ENCODE results near the gene BYSL.

BYSL gene

DNA sequence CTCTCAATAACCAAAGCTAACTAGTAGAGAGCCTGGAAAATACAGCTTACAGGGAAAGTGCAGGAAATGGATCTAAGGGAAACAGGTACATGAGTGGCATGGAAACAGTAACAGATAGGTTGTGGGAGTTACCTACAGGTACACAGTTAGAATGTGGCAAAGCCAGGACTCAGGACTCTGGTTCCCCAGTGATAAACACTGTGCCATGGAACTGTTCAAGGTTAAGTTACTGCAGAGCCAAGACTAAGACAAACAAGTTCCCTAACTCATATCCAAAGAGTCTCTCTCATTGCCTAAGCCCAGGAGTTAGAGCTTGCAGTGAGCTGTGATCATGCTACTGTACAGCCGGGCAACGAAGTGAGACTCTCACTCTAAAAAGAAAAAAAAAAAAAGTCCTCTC is 7.0 kb upstream of the BYSL start:
- TF ChIP-seq, protein P1, sequence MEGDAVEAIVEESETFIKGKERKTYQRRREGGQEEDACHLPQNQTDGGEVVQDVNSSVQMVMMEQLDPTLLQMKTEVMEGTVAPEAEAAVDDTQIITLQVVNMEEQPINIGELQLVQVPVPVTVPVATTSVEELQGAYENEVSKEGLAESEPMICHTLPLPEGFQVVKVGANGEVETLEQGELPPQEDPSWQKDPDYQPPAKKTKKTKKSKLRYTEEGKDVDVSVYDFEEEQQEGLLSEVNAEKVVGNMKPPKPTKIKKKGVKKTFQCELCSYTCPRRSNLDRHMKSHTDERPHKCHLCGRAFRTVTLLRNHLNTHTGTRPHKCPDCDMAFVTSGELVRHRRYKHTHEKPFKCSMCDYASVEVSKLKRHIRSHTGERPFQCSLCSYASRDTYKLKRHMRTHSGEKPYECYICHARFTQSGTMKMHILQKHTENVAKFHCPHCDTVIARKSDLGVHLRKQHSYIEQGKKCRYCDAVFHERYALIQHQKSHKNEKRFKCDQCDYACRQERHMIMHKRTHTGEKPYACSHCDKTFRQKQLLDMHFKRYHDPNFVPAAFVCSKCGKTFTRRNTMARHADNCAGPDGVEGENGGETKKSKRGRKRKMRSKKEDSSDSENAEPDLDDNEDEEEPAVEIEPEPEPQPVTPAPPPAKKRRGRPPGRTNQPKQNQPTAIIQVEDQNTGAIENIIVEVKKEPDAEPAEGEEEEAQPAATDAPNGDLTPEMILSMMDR (conservative IDR thresholded peaks at IDR 0.05; ENCODE audit: low read length): no peak
- DNase-seq (ENCODE audit: low read depth): no peak

DNA sequence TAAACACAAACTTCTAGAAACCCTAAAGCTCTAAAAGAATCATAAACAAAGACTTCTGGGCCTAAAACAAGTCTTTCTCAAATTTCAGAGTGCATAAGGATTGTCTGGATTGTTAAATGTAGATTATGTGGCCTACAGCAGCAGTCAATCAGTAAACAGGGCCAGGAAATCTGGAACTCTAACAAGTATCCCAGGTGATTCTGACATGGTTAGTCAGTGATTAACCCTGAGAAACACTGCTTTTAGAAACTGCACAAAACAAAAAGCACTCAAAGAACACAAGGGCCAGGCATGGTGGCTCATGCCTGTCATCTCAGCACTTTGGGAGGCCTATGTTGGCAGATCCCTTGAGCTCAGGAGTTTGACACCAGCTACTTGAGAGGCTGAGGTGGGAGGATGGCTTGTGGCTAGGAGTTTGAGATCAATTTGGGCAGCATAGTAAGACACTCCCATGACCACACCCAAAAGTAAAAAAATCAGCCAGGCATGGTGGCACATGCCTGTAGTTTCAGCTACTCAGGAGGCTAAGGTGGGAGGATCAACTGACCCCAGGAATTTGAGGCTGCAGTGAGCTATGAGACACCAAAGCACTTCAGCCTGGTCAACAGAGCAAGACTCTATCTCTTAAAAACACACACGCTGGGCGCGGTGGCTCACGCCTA is 6.3 kb upstream of the BYSL start:
- DNase-seq (ENCODE audit: low read depth): no peak
- TF ChIP-seq, protein P1 (conservative IDR thresholded peaks at IDR 0.05; ENCODE audit: low read length): no peak
- H3K4me3 ChIP-seq (ENCODE audit: low read length): no peak overlapping the region

More for the DNA sequence above, 7.0 kb upstream of the BYSL start:
- no peak overlapping the region for H3K4me3 ChIP-seq (ENCODE audit: low read length)

DNA sequence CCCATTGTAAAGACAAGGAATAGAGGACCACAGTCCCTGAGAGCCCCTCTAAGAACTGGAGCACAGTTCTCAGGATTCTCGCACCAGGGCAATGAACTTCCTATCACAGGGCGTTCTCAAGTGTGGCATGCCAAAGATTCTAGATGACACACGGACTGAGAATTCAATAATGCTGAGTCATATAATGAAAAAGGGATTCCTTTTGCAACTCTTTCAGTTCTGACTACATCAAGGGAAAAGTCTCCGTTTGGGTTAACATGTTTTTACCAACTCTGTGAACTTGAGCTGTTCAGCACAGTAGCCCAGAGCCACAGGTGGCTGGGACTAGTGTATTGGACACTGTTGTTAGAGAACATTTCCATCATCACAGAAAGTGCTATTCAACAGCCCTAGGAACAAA is 3.8 kb upstream of the BYSL start:
- H3K4me3 ChIP-seq (ENCODE audit: low read length): no peak overlapping the region; the same call in none of the 2 replicates
- TF ChIP-seq, protein P1 (conservative IDR thresholded peaks at IDR 0.05; ENCODE audit: low read length): no peak
- peak; percentile 94 for DNase-seq (ENCODE audit: low read depth)

DNA sequence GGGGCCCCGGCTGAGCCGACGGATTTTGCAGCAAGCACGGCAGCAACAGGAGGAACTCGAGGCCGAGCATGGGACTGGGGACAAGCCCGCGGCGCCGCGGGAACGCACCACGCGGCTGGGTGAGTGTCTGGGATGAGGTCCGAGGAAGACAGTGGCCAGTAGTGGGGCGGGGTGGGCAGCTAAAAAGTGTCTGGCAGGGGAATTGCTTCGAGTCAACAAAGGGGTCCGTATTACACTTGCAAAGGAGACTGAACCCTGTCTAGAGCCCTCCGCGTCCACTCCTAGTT is 356 bp downstream of the BYSL start:
- DNase-seq (ENCODE audit: low read depth): no peak
- TF ChIP-seq, protein P1 (conservative IDR thresholded peaks at IDR 0.05; ENCODE audit: low read length): no peak
- peak overlapping the region; percentile 98 for H3K4me3 ChIP-seq (ENCODE audit: low read length)

DNA sequence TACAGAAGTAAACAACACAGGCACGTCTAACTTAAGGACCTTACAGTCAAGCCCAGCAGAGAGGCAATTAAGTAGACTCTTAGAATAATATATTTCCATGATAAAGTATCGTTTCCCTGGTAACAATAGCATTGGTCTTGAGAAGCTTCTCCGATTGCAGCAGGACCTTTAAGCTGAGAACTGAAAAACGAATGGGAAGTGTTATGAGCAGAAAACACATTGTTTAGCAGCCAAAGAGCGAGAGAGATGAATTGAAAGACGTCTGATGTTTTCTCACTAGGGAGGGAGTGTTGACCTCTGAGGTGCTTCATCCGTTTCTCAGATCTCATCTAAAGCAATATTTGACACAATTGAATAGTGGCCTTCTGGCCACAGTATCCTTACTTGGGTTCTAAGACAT is 855 bp downstream of the BYSL start:
- peak overlapping the region; percentile 98 for H3K4me3 ChIP-seq (ENCODE audit: low read length)
- TF ChIP-seq, protein P1 (conservative IDR thresholded peaks at IDR 0.05; ENCODE audit: low read length): no peak
- no peak for DNase-seq (ENCODE audit: low read depth)

DNA sequence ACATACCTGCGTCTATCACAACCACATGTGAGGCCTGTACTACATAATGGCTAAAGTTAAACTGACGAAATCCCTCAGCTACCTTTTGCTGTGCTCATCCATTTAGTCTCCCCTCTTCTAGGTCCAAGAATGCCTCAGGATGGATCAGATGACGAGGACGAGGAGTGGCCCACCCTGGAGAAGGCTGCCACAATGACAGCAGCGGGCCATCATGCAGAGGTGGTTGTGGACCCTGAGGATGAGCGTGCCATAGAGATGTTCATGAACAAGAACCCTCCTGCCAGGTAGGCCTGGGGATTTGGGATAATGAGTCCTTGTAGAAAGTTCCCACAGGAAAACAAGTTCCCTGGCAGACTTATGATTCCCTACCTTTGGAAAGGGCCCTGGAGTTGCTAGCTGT is 6.0 kb downstream of the BYSL start:
- no peak for DNase-seq (ENCODE audit: low read depth)
- TF ChIP-seq, protein P1 (conservative IDR thresholded peaks at IDR 0.05; ENCODE audit: low read length): no peak
- H3K4me3 ChIP-seq (ENCODE audit: low read length): no peak overlapping the region

DNA sequence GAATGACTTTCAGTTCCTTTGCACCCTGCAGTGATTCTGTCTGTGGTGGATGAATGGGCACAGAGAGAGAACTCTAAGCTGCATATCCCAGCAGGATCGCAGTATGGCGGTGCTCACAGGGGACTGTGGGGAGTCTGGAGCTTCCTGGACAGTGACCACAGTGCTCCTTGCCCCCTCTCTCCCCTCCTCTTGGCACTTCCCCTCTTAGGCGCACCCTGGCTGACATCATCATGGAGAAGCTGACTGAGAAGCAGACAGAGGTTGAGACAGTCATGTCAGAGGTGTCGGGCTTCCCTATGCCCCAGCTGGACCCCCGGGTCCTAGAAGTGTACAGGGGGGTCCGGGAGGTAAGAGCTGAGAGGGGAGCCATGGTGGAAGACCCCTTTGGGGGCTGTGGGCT is 8.6 kb downstream of the BYSL start:
- TF ChIP-seq, protein P1 (conservative IDR thresholded peaks at IDR 0.05; ENCODE audit: low read length): no peak
- H3K4me3 ChIP-seq (ENCODE audit: low read length): no peak overlapping the region
- DNase-seq (ENCODE audit: low read depth): no peak

All from AG10803 (cell line).